ENCODE measurements around the gene DPP10.

The DPP10 gene

DNA sequence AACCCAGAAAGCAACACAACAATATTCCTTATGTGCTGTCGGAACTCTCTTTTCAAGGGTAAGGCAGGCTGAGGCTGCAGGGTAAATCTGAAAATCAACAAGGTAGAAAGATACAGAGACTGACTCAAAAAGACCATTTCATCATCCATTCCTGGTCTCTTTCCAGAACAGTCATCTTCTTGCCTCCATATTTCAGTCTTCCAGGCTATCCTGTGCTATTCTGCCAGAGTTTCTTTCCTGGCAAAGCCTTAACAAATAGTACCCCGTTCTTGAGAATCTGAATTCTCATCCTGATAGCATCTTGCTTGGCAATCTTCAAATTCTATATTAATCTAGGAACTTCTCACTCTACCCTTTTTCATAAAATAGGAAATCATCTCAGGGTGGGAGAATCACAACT lies 15.5 kb downstream of the DPP10 start:
- no peaks in the 10 kb centered on the region for H3K36me3 ChIP-seq (ENCODE audit: control insufficient read depth in 1 of 2, insufficient read depth in 2 of 2, low read length in 2 of 2)
- no peaks in the 10 kb centered on the region for H3K9me3 ChIP-seq (ENCODE audit: control insufficient read depth in 1 of 2, low read length in 2 of 2)
- no peaks in the 10 kb centered on the region for H3K27me3 ChIP-seq (ENCODE audit: low read depth, low read length)
- H3K4me1 ChIP-seq (ENCODE audit: control insufficient read depth in 1 of 2, insufficient read depth in 2 of 2, low read length in 2 of 2), result no peaks in the 10 kb centered on the region
- no peak overlapping the region for H3K4me3 ChIP-seq (ENCODE audit: low read depth in 1 of 2, low read length in 2 of 2)
- no peak overlapping the region for H3K27ac ChIP-seq (ENCODE audit: low read length)

DNA sequence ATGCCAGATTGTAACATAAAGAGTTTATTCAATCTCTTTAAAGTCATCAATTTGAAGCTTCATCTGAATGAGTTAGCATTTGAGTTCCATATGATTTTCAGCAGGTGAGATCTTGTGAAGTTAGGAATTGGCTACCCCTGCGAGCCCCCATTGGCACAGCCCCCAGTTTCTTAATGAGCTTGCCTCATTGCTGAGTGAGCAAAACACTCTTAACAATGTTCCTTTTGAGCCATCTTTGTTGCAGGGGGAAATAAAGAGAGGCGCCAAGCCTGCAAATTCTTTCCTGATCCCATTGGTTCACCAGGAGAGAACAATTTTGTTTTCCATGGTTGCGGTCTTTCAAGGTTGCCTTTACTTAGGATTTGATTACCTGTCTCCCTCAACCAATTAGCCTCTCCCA lies 18.7 kb downstream of the DPP10 start:
- Histone ChIP-seq H3K4me3 (ENCODE audit: low read depth in 1 of 2, low read length in 2 of 2) (no peak overlapping the region), H3K27me3 (ENCODE audit: low read depth, low read length) (no peaks in the 10 kb centered on the region), H3K4me1 (ENCODE audit: control insufficient read depth in 1 of 2, insufficient read depth in 2 of 2, low read length in 2 of 2) (no peaks in the 10 kb centered on the region), H3K36me3 (ENCODE audit: control insufficient read depth in 1 of 2, insufficient read depth in 2 of 2, low read length in 2 of 2) (no peaks in the 10 kb centered on the region), H3K9me3 (ENCODE audit: control insufficient read depth in 1 of 2, low read length in 2 of 2) (no peaks in the 10 kb centered on the region), H3K27ac (ENCODE audit: low read length) (no peak overlapping the region)

DNA sequence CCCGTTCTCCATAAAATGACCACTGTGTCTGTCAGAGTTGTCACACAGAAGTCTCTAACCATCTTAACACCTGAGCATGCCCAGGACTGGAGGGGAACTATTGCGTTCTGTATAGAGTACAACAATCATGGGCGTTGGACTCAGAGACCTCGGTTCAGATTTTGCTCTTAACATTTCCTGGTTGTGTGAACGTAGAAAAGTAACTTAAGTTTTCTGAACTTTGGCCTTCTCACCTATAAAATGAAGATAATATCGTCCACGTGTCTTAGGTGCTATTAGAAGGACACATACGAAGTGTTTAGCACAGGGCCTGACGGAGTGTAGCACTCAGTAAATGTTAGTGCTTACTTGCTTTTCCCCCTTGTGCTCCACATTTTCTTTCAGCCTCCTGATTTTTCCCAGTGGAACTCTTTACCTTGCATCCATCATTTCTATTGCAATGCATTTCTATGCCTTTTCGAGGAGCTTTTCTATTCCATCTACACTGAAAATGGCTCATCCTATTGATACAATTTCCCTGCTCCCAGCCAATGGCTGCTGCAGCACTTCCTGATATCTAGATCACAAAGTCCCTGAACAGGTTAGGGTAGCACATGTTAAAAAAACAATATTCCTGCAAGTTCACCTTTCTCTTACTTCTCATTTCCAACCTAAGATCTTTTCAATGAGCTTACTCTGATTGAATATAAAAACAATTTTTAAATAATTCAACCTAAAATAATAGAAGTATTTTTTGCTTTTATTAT lies 22.7 kb downstream of the DPP10 start:
- Histone ChIP-seq H3K4me1 (ENCODE audit: control insufficient read depth in 1 of 2, insufficient read depth in 2 of 2, low read length in 2 of 2) (no peaks in the 10 kb centered on the region), H3K4me3 (ENCODE audit: low read depth in 1 of 2, low read length in 2 of 2) (no peak overlapping the region), H3K9me3 (ENCODE audit: control insufficient read depth in 1 of 2, low read length in 2 of 2) (no peaks in the 10 kb centered on the region), H3K27me3 (ENCODE audit: low read depth, low read length) (no peaks in the 10 kb centered on the region), H3K36me3 (ENCODE audit: control insufficient read depth in 1 of 2, insufficient read depth in 2 of 2, low read length in 2 of 2) (no peaks in the 10 kb centered on the region), H3K27ac (ENCODE audit: low read length) (no peak overlapping the region)

DNA sequence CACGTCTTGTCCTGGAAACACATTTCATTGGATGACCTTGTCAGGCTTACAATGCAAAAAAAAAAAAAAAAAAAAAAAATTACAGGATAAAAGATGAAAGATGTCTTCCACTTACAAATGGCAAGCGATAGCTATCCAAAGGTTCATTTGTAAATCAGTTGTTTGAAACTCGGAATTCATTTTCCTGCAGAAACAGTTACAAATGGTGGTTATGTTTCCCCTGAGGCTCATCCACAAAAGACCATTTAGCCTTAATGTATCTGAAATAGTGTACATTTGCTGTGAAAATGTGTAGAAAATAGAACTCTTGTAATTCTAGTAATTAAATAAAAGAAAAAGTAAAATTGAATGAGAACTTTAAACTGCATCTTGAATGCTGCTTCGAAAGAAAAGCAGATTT lies 25.9 kb downstream of the DPP10 start:
- Histone ChIP-seq H3K27me3 (ENCODE audit: low read depth, low read length) (no peaks in the 10 kb centered on the region), H3K9me3 (ENCODE audit: control insufficient read depth in 1 of 2, low read length in 2 of 2) (no peaks in the 10 kb centered on the region), H3K4me3 (ENCODE audit: low read depth in 1 of 2, low read length in 2 of 2) (no peak overlapping the region), H3K27ac (ENCODE audit: low read length) (no peak overlapping the region), H3K4me1 (ENCODE audit: control insufficient read depth in 1 of 2, insufficient read depth in 2 of 2, low read length in 2 of 2) (no peaks in the 10 kb centered on the region), H3K36me3 (ENCODE audit: control insufficient read depth in 1 of 2, insufficient read depth in 2 of 2, low read length in 2 of 2) (no peaks in the 10 kb centered on the region)

DNA sequence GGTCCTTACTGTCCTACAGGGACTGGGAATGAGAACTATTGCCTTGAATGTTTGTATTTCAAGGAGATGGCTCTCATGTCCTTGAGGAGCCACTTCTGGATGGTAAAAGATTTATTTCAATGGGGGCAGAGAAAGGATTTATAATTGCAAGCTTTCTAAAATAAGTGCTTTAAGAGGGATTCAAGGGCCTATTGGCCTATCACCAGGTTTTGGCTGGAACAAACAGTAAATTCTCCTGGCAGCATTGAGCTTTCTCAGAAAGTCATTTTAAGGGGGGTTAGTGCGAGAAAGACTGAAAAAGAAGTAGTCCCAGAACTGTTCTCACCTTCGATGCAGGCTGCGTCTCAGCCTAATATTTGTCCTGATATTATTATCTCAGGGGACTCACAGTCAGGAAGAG lies 29.8 kb downstream of the DPP10 start:
- Histone ChIP-seq H3K4me3 (ENCODE audit: low read depth in 1 of 2, low read length in 2 of 2) (no peak overlapping the region), H3K9me3 (ENCODE audit: control insufficient read depth in 1 of 2, low read length in 2 of 2) (no peaks in the 10 kb centered on the region)

DNA sequence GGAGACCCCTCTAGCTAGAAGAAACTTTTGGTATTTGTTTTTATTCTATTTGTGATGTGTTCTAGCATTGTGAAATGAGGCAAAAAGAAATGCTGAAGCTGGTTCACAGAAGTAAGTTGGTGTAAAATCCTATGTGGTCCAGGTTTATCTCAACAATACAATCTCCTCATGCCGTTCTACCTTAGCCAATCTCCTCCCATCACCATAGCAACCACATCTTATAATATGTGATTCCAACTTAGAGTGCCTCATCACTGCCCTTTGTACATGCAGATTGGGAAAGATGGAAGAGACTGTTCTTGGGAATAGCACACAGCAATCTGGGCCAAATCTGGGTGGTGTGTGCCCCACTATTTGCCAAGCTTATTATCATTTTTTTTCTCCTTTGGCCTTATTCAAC lies 30.3 kb downstream of the DPP10 start:
- Histone ChIP-seq H3K4me1 (ENCODE audit: control insufficient read depth in 1 of 2, insufficient read depth in 2 of 2, low read length in 2 of 2) (no peaks in the 10 kb centered on the region), H3K27ac (ENCODE audit: low read length) (no peak overlapping the region), H3K9me3 (ENCODE audit: control insufficient read depth in 1 of 2, low read length in 2 of 2) (no peaks in the 10 kb centered on the region), H3K36me3 (ENCODE audit: control insufficient read depth in 1 of 2, insufficient read depth in 2 of 2, low read length in 2 of 2) (no peaks in the 10 kb centered on the region), H3K4me3 (ENCODE audit: low read depth in 1 of 2, low read length in 2 of 2) (no peak overlapping the region), H3K27me3 (ENCODE audit: low read depth, low read length) (no peaks in the 10 kb centered on the region)

More for the DNA sequence above, 29.8 kb downstream of the DPP10 start:
- no peaks in the 10 kb centered on the region for H3K4me1 ChIP-seq (ENCODE audit: control insufficient read depth in 1 of 2, insufficient read depth in 2 of 2, low read length in 2 of 2)
- H3K27ac ChIP-seq (ENCODE audit: low read length), result no peak overlapping the region
- no peaks in the 10 kb centered on the region for H3K36me3 ChIP-seq (ENCODE audit: control insufficient read depth in 1 of 2, insufficient read depth in 2 of 2, low read length in 2 of 2)
- no peaks in the 10 kb centered on the region for H3K27me3 ChIP-seq (ENCODE audit: low read depth, low read length)

DNA sequence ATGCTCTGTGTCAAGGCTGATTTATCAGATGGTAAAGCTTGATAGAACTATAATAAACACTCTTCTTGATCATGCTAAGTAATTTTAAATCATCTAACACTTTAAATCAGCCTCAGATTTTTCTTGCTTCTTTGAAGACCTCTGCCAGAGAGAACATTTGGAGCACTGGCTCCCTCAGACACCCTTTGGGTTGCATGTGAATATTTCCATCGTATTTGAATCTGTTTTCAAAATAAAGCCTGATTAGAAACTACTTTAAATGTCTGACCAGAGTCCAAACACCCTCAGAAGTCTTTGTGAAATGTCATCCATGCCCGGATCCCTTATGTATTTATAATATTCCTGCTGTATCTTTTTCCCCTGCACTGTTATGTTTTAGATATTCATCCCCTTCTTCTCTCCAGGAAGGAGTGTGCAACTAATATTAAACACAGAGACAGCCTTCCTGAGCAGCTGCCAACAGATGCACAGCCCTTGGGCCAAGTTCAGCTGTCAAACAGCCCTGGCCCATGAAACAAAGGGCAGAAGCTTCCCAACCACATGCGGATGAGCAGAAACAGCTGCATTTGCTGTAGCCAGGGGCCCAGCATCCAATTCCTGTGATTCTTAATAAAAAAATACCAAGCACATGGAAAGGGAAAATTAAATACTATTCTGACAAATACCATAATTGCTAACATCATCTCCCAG lies 46.5 kb downstream of the DPP10 start:
- H3K9me3 ChIP-seq (ENCODE audit: control insufficient read depth in 1 of 2, low read length in 2 of 2), result no peaks in the 10 kb centered on the region
- H3K4me3 ChIP-seq (ENCODE audit: low read depth in 1 of 2, low read length in 2 of 2), result no peak overlapping the region
- no peaks in the 10 kb centered on the region for H3K36me3 ChIP-seq (ENCODE audit: control insufficient read depth in 1 of 2, insufficient read depth in 2 of 2, low read length in 2 of 2)
- no peaks in the 10 kb centered on the region for H3K27me3 ChIP-seq (ENCODE audit: low read depth, low read length)
- H3K27ac ChIP-seq (ENCODE audit: low read length), result no peak overlapping the region
- H3K4me1 ChIP-seq (ENCODE audit: control insufficient read depth in 1 of 2, insufficient read depth in 2 of 2, low read length in 2 of 2), result peaks cover 0 to 7% of the 10 kb centered on the region in 2 donors

DNA sequence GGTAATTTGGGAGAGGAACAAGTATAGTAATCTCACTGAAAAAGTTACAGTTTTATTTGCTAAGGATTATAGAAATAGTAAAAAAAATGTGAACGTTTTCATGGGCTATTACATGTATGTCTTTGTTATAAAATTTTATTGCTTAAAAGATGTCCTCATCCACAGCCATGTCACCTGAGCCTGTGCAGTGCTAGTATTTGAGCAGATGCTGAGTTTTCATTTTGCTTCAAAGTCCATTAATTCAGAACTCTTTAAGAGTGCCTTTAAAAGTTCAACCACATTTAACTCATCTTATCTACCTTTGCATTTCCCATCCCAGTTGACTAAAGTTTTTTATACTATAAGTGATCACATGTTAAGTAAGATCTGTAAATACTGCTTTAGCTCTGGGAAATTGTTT lies 52.6 kb downstream of the DPP10 start:
- Histone ChIP-seq H3K4me1 (ENCODE audit: control insufficient read depth in 1 of 2, insufficient read depth in 2 of 2, low read length in 2 of 2) (no peaks in the 10 kb centered on the region), H3K27ac (ENCODE audit: low read length) (no peak overlapping the region), H3K27me3 (ENCODE audit: low read depth, low read length) (no peaks in the 10 kb centered on the region), H3K36me3 (ENCODE audit: control insufficient read depth in 1 of 2, insufficient read depth in 2 of 2, low read length in 2 of 2) (no peaks in the 10 kb centered on the region), H3K9me3 (ENCODE audit: control insufficient read depth in 1 of 2, low read length in 2 of 2) (peaks cover 0 to 2% of the 10 kb centered on the region in 2 donors), H3K4me3 (ENCODE audit: low read depth in 1 of 2, low read length in 2 of 2) (no peak overlapping the region)

DNA sequence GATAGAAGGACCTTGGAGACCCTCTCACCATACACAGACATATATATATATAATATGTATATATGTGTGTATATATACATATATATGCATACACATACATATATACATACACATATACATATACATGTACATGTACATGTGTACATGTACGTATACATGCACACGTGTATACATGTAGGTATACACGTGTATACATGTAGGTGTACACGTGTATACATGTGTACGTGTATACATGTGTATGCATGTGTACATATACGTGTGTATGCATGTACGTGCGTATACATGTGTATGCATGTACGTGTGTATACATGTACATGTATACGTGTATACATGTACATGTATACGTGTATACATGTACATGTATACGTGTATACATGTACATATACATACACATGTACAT lies 54.5 kb downstream of the DPP10 start:
- Histone ChIP-seq H3K36me3 (ENCODE audit: control insufficient read depth in 1 of 2, insufficient read depth in 2 of 2, low read length in 2 of 2) (no peaks in the 10 kb centered on the region), H3K27ac (ENCODE audit: low read length) (no peak overlapping the region), H3K9me3 (ENCODE audit: control insufficient read depth in 1 of 2, low read length in 2 of 2) (peaks cover 0 to 2% of the 10 kb centered on the region in 2 donors), H3K27me3 (ENCODE audit: low read depth, low read length) (no peaks in the 10 kb centered on the region), H3K4me1 (ENCODE audit: control insufficient read depth in 1 of 2, insufficient read depth in 2 of 2, low read length in 2 of 2) (no peaks in the 10 kb centered on the region), H3K4me3 (ENCODE audit: low read depth in 1 of 2, low read length in 2 of 2) (no peak overlapping the region)

DNA sequence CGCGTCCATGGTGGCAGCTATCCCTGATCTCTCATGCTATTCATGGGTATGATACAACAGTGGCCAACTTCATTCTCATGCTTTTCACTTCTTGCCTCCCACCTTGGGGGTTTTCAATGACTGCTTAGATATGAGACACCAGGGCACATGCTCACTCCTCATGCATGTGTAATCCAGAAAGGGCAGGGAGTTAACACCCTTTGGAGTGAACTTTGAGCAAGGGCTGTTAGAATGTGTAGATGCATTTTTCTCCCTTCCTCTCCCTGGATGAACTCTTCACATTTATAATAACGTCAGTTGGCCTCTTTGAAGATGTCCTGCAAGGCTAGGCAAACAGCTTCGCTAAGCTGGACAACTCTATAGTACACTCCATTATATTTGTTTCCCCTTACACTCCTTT lies 56.7 kb downstream of the DPP10 start:
- no peaks in the 10 kb centered on the region for H3K36me3 ChIP-seq (ENCODE audit: control insufficient read depth in 1 of 2, insufficient read depth in 2 of 2, low read length in 2 of 2)
- H3K9me3 ChIP-seq (ENCODE audit: control insufficient read depth in 1 of 2, low read length in 2 of 2), result peaks cover 0 to 2% of the 10 kb centered on the region in 2 donors
- H3K4me1 ChIP-seq (ENCODE audit: control insufficient read depth in 1 of 2, insufficient read depth in 2 of 2, low read length in 2 of 2), result no peaks in the 10 kb centered on the region
- no peaks in the 10 kb centered on the region for H3K27me3 ChIP-seq (ENCODE audit: low read depth, low read length)
- no peak overlapping the region for H3K4me3 ChIP-seq (ENCODE audit: low read depth in 1 of 2, low read length in 2 of 2)
- H3K27ac ChIP-seq (ENCODE audit: low read length), result no peak overlapping the region

DNA sequence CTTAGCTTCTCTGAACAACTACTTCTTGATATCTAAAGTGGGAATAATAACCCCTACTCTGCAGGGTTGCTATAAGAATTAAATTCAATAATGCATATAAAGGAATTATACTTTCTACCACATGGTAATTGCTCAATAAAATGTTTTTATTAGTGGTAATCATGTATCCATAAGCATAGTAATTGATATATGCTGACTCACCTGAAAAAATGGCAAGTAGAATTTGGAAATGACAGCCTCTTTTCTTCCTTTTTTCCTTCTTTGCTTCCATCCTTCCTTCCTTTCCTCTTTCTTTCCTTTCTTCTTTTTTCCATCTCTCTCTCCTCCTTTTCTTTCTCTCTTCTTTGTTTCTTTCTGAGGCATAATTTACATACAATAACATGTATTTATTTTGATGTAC lies 65.3 kb downstream of the DPP10 start:
- no peak overlapping the region for H3K27ac ChIP-seq (ENCODE audit: low read length)
- H3K9me3 ChIP-seq (ENCODE audit: control insufficient read depth in 1 of 2, low read length in 2 of 2), result no peaks in the 10 kb centered on the region
- H3K4me1 ChIP-seq (ENCODE audit: control insufficient read depth in 1 of 2, insufficient read depth in 2 of 2, low read length in 2 of 2), result no peaks in the 10 kb centered on the region
- H3K36me3 ChIP-seq (ENCODE audit: control insufficient read depth in 1 of 2, insufficient read depth in 2 of 2, low read length in 2 of 2), result no peaks in the 10 kb centered on the region
- H3K4me3 ChIP-seq (ENCODE audit: low read depth in 1 of 2, low read length in 2 of 2), result no peak overlapping the region
- H3K27me3 ChIP-seq (ENCODE audit: low read depth, low read length), result no peaks in the 10 kb centered on the region

DNA sequence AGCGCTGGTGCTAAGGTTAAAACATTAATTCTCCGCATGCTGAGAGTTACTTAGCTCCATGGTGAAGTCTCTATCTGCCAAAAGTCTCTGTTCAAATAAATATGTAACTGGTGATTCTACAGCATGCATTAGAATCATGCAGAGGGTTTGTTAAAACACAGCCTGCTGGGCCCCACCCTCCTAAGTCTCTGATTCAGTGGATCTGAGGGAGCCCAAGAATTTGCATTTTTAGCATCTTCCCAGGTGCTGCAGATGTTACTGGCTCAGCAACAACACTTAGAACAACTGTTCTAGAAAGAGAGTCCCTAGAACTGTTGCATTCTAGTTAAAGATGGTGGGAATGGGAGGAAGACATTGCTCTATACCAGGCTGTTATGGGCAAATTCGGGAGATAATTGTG lies 73.4 kb downstream of the DPP10 start:
- H3K9me3 ChIP-seq (ENCODE audit: control insufficient read depth in 1 of 2, low read length in 2 of 2), result no peaks in the 10 kb centered on the region

More for the DNA sequence above, 73.4 kb downstream of the DPP10 start:
- no peaks in the 10 kb centered on the region for H3K27me3 ChIP-seq (ENCODE audit: low read depth, low read length)
- H3K4me3 ChIP-seq (ENCODE audit: low read depth in 1 of 2, low read length in 2 of 2), result no peak overlapping the region
- no peaks in the 10 kb centered on the region for H3K4me1 ChIP-seq (ENCODE audit: control insufficient read depth in 1 of 2, insufficient read depth in 2 of 2, low read length in 2 of 2)
- no peaks in the 10 kb centered on the region for H3K36me3 ChIP-seq (ENCODE audit: control insufficient read depth in 1 of 2, insufficient read depth in 2 of 2, low read length in 2 of 2)
- no peak overlapping the region for H3K27ac ChIP-seq (ENCODE audit: low read length)
